ENCODE data around the gene MRPL43. TPM values are rescaled to one million over a fixed set of nuclear protein-coding genes. Genes with fewer than 3 reads are reported as not detected.

MRPL43 gene
- total and polyA plus RNA-seq, 9 of the 15 experiments (the other 6 are each of a cell fraction or from before 2014, with no cell fraction given), result 15.1 to 63.7 (median 37.2) TPM

GRCh38 chr10:101031128-101031795 lies 44.0 kb upstream of the MRPL43 start, which contains the start of the genes PDZD7 and SFXN3:
Gene PDZD7 (minus strand): TSS chr10:101031129. CDS start chr10:101030219, 910 bp downstream.
Gene SFXN3 (plus strand): TSS chr10:101031234. CDS start chr10:101034695, 3,461 bp downstream.
- DNase-seq (ENCODE audit: extremely low read depth in 1 of 4, low spot score in 3 of 4), result peak; percentile 88 to 97 (median 96)
- Histone ChIP-seq H3K27ac (ENCODE audit: extremely low read depth, low read depth, low read length) (no peak within 1 kb of the TSS), H3K9ac (ENCODE audit: insufficient read depth in 1 of 2, low read depth in 2 of 2, low read length in 2 of 2) (peak within 1 kb of the TSS; percentile 2 to 73; a peak in 3 of 4 replicates), H3K4me2 (ENCODE audit: insufficient read depth, low read length) (peak within 1 kb of the TSS; percentile 66), H3K9me3 (replicated peaks; ENCODE audit: control insufficient read depth, insufficient read depth, low read depth, low read length) (no peaks in the 10 kb centered on the region), H3K4me1 (replicated peaks in 1 of 2; ENCODE audit: control insufficient read depth in 2 of 2, insufficient read depth in 2 of 2, low read length in 2 of 2) (peaks cover 12 to 45% of the 10 kb centered on the region in 2 experiments), H3K4me3 (peak within 1 kb of the TSS; percentile 21), H4K20me1 (replicated peaks; ENCODE audit: control insufficient read depth, insufficient read depth, low read length) (no peaks in the 10 kb centered on the region), H3K27me3 (ENCODE audit: control insufficient read depth in 2 of 2, insufficient read depth in 2 of 2, low read length in 2 of 2) (peaks cover 2 to 4% of the 10 kb centered on the region in 2 experiments; a peak in 4 of 5 replicates), H3K79me2 (ENCODE audit: control insufficient read depth, insufficient read depth, low read length) (no peaks in the 10 kb centered on the region), H2AFZ (ENCODE audit: low read depth, low read length) (peak within 1 kb of the TSS; percentile 88), H3K9me1 (ENCODE audit: control insufficient read depth, insufficient read depth, low read length) (no peaks in the 10 kb centered on the region), H3K36me3 (ENCODE audit: control insufficient read depth, insufficient read depth, low read length) (no peaks in the 10 kb centered on the region)
- 8% methylated on average over 24 of the region's 38 CpGs for WGBS (ENCODE audit: insufficient coverage, low coverage, missing lambda C conversion rate)
- POLR2A ChIA-PET, result interaction anchor here (0.6 to 1.7 kb wide), 4 partner anchors 10 to 26 kb away, joined by 3 to 6 read pairs (median 4); no protein-coding TSS in a partner anchor
- ATAC-seq, result peak; percentile 98
- BruUV-seq (replicated peaks), result no TSS peak
- FAIRE-seq, result peak; percentile 32
- intact Hi-C loops (cut with micrococcal nuclease) (loop anchor here (5.0 to 10.0 kb wide), 2 partner anchors 36 to 414 kb away; no protein-coding TSS in a partner anchor), in situ Hi-C loops (cut with MboI) (no loop called here)
- CTCF ChIA-PET (ENCODE audit: low intra/inter-chr PET ratio), result no interaction called here
- no peak for TF ChIP-seq GABPB2 (CRISPR knock-in tag; conservative IDR thresholded peaks at IDR 0.05)
- peak; percentile 1 for TF ChIP-seq KDM5B (IDR thresholded peaks at IDR 0.05; ENCODE audit: insufficient replicate concordance, low read depth, low read length)
- no peak for TF ChIP-seq MXI1 (IDR thresholded peaks at IDR 0.05; ENCODE audit: low read depth, low read length)
- TF ChIP-seq EGR1 (conservative IDR thresholded peaks at IDR 0.05), result peak; percentile 80
- TF ChIP-seq ZEB2 (IDR thresholded peaks at IDR 0.05), result no peak
- TF ChIP-seq RBM14 (IDR thresholded peaks at IDR 0.05; ENCODE audit: borderline replicate concordance, insufficient read depth, low read depth, low read length), result no peak
- TF ChIP-seq TSHZ1 (CRISPR knock-in tag; IDR thresholded peaks at IDR 0.05), result no peak
- TF ChIP-seq XRCC5 (IDR thresholded peaks at IDR 0.05; ENCODE audit: low read depth, low read length), result no peak
- no peak for TF ChIP-seq HSF4 (CRISPR knock-in tag; IDR thresholded peaks at IDR 0.05; ENCODE audit: borderline replicate concordance)
- no peak for TF ChIP-seq USF1 (CRISPR knock-in tag; IDR thresholded peaks at IDR 0.05)
- TF ChIP-seq CHD4 (IDR thresholded peaks at IDR 0.05; ENCODE audit: insufficient read depth, insufficient replicate concordance, low read depth, low read length, poor library complexity, severe bottlenecking), result no peak
- no peak for TF ChIP-seq ZNF239 (CRISPR knock-in tag; IDR thresholded peaks at IDR 0.05)
- no peak for TF ChIP-seq ZNF212 (CRISPR knock-in tag; IDR thresholded peaks at IDR 0.05)
- no peak for TF ChIP-seq CREBBP (IDR thresholded peaks at IDR 0.05; ENCODE audit: low read depth, low read length)
- TF ChIP-seq NCOA4 (IDR thresholded peaks at IDR 0.05; ENCODE audit: partially characterized antibody), result no peak
- no peak for TF ChIP-seq KLF6 (CRISPR knock-in tag; IDR thresholded peaks at IDR 0.05; ENCODE audit: borderline replicate concordance)
- TF ChIP-seq BHLHE40 (IDR thresholded peaks at IDR 0.05; ENCODE audit: low read length), result no peak
- no peak for TF ChIP-seq GTF2A2 (tag; IDR thresholded peaks at IDR 0.05)
- TF ChIP-seq FOXP1 (CRISPR knock-in tag; IDR thresholded peaks at IDR 0.05), result no peak
